H9 (cell line): ENCODE data around the gene ZNF425. TPM values are rescaled to one million over a fixed set of nuclear protein-coding genes. Genes with fewer than 3 reads are reported as not detected.

Experiments used
- DNase-seq: peaks from one replicate; pipeline ENCODE4 v3.0.0-alpha.2; 2017
- H2AFZ ChIP-seq: one replicate; pipeline ENCODE4 v1.6.1; 2013; ENCODE audit warnings: mild to moderate bottlenecking, low read length, control low read depth, moderate library complexity
- H2AK5ac ChIP-seq: 2 replicates; pipeline ENCODE4 v1.6.1; 2013; ENCODE audit warnings: low read length, control low read depth, mixed read lengths; ENCODE audit not compliant: insufficient read length
- H2BK120ac ChIP-seq: one replicate; pipeline ENCODE4 v1.6.1; 2013; ENCODE audit warnings: low read depth, mild to moderate bottlenecking, low read length, control low read depth, inconsistent platforms; ENCODE audit not compliant: poor library complexity, severe bottlenecking
- H2BK12ac ChIP-seq: 2 replicates; pipeline ENCODE4 v1.6.1; 2013; ENCODE audit warnings: low read length, control low read depth, mixed read lengths, low read depth; ENCODE audit not compliant: insufficient read length
- H2BK15ac ChIP-seq: 2 replicates; pipeline ENCODE4 v1.6.1; 2013; ENCODE audit warnings: low read depth, low read length, control low read depth
- H2BK20ac ChIP-seq: one replicate; pipeline ENCODE4 v1.6.1; 2013; ENCODE audit warnings: low read depth, mild to moderate bottlenecking, low read length, control low read depth, inconsistent platforms; ENCODE audit not compliant: poor library complexity, severe bottlenecking
- H2BK5ac ChIP-seq: 2 replicates; pipeline ENCODE4 v1.6.1; 2013; ENCODE audit warnings: low read length, control low read depth, mixed read lengths; ENCODE audit not compliant: insufficient read length
- H3K14ac ChIP-seq: 2 replicates; pipeline ENCODE4 v1.6.1; 2013; ENCODE audit warnings: low read length, control low read depth; ENCODE audit not compliant: insufficient read depth
- H3K18ac ChIP-seq: 2 replicates; pipeline ENCODE4 v1.6.1; 2013; ENCODE audit warnings: low read depth, mild to moderate bottlenecking, mixed read lengths, low read length, control low read depth; ENCODE audit not compliant: insufficient read length
- H3K23ac ChIP-seq: 2 replicates; pipeline ENCODE4 v1.6.1; 2013; ENCODE audit warnings: low read length, control low read depth, mixed read lengths, low read depth; ENCODE audit not compliant: insufficient read length
- H3K23me2 ChIP-seq: 2 replicates; pipeline ENCODE4 v1.6.1; 2013; ENCODE audit warnings: low read depth, mild to moderate bottlenecking, mixed read lengths, low read length, control low read depth; ENCODE audit not compliant: insufficient read length, poor library complexity, severe bottlenecking
- H3K27ac ChIP-seq: 2 replicates; pipeline ENCODE4 v1.5.1; 2013; ENCODE audit warnings: low read length, control low read depth, mixed read lengths, low read depth; ENCODE audit not compliant: insufficient read length
- H3K27me3 ChIP-seq: 2 replicates; pipeline ENCODE4 v1.6.1; 2013; ENCODE audit warnings: low read length, control low read depth, inconsistent platforms; ENCODE audit not compliant: insufficient read depth
- H3K4ac ChIP-seq: 2 replicates; pipeline ENCODE4 v1.6.1; 2013; ENCODE audit warnings: low read depth, mild to moderate bottlenecking, control low read depth, inconsistent platforms, low read length, moderate library complexity
- H3K4me1 ChIP-seq: 2 replicates; pipeline ENCODE4 v1.6.1; 2013; ENCODE audit warnings: low read length, control low read depth, inconsistent platforms; ENCODE audit not compliant: insufficient read depth
- H3K4me2 ChIP-seq: 2 replicates; pipeline ENCODE4 v1.6.1; 2013; ENCODE audit warnings: low read length, control low read depth, mixed read lengths; ENCODE audit not compliant: insufficient read length, insufficient read depth
- H3K56ac ChIP-seq: 2 replicates; pipeline ENCODE4 v1.6.1; 2013; ENCODE audit warnings: low read depth, mild to moderate bottlenecking, mixed read lengths, low read length, control low read depth; ENCODE audit not compliant: insufficient read length
- H3K79me1 ChIP-seq: 2 replicates; pipeline ENCODE4 v1.6.1; 2013; ENCODE audit warnings: low read depth, mild to moderate bottlenecking, moderate library complexity, low read length, control low read depth, inconsistent platforms; ENCODE audit not compliant: insufficient read depth, poor library complexity, severe bottlenecking
- H3K79me2 ChIP-seq: 2 replicates; pipeline ENCODE4 v1.6.1; 2013; ENCODE audit warnings: low read length, control low read depth, inconsistent platforms; ENCODE audit not compliant: insufficient read depth
- H3K9ac ChIP-seq: 2 replicates; pipeline ENCODE4 v1.6.1; 2013; ENCODE audit warnings: low read length, control low read depth, mixed read lengths; ENCODE audit not compliant: insufficient read length; ENCODE audit errors: extremely low read depth
- H3K9me3 ChIP-seq: one replicate; pipeline ENCODE4 v1.6.1; 2013; ENCODE audit warnings: low read depth, low read length, inconsistent platforms; ENCODE audit not compliant: control insufficient read depth
- H3T11ph ChIP-seq: one replicate; pipeline ENCODE4 v1.6.1; 2013; ENCODE audit warnings: mild to moderate bottlenecking, low read length, control low read depth, inconsistent platforms
- H4K20me1 ChIP-seq: one replicate; pipeline ENCODE4 v1.6.1; 2013; ENCODE audit not compliant: control insufficient read depth, insufficient read length, insufficient read depth
- H4K5ac ChIP-seq: 2 replicates; pipeline ENCODE4 v1.6.1; 2013; ENCODE audit warnings: low read depth, mild to moderate bottlenecking, mixed read lengths, low read length, control low read depth; ENCODE audit not compliant: insufficient read length
- H4K8ac ChIP-seq: replicated peaks from 2 replicates; pipeline ENCODE4 v1.6.1; 2013; ENCODE audit warnings: low read length, control low read depth, mixed read lengths, low read depth; ENCODE audit not compliant: insufficient read length
- H4K91ac ChIP-seq: 2 replicates; pipeline ENCODE4 v1.6.1; 2013; ENCODE audit warnings: low read depth, mild to moderate bottlenecking, moderate library complexity, mixed read lengths, low read length, control low read depth; ENCODE audit not compliant: insufficient read length
- H3K27ac Mint-ChIP-seq, 3 experiments: 2 replicates in 2 of 3; 3 replicates in 1 of 3; pipeline ENCODE4 v1.8.0; 2020 to 2021; ENCODE audit warnings: mixed read lengths in 3 of 3, mild to moderate bottlenecking in 1 of 3, moderate library complexity in 1 of 3
- H3K27me3 Mint-ChIP-seq: 2 replicates; pipeline ENCODE4 v1.8.0; 2021; ENCODE audit warnings: low read depth, mild to moderate bottlenecking, moderate library complexity, mixed read lengths
- H3K36me3 Mint-ChIP-seq, 3 experiments: 2 replicates in 2 of 3; 3 replicates in 1 of 3; pipeline ENCODE4 v1.8.0; 2020 to 2021; ENCODE audit warnings: low read depth in 3 of 3, mixed read lengths in 3 of 3; ENCODE audit not compliant: insufficient read depth in 1 of 3
- H3K4me1 Mint-ChIP-seq, 2 experiments: 2 replicates each; pipeline ENCODE4 v1.8.0; 2020; ENCODE audit warnings: mixed read lengths in 2 of 2
- H3K4me3 Mint-ChIP-seq, 2 experiments: 2 replicates in 1 of 2; 3 replicates in 1 of 2; pipeline ENCODE4 v1.8.0; 2020 to 2021; ENCODE audit warnings: mild to moderate bottlenecking in 2 of 2, mixed read lengths in 2 of 2, moderate library complexity in 1 of 2
- H3K9me3 Mint-ChIP-seq, 2 experiments: 2 replicates in 1 of 2; 3 replicates in 1 of 2; pipeline ENCODE4 v1.8.0; 2020; ENCODE audit warnings: mild to moderate bottlenecking in 2 of 2, mixed read lengths in 2 of 2, moderate library complexity in 1 of 2
- CTCF ChIP-seq: fragments of 200-600 bp; sonication (generic); conservative IDR thresholded peaks from 3 replicates; pipeline ENCODE4 v1.8.0; 2021; ENCODE audit warnings: antibody characterized with exemption, mild to moderate bottlenecking
- WGBS: extraction: QIAGEN DNeasy Blood & Tissue Kit; methylation state at CpG from one replicate; pipeline ENCODE4 v1.1.7; 2013; ENCODE audit warnings: missing lambda C conversion rate, low lambda C conversion rate, mixed read lengths; ENCODE audit not compliant: insufficient read length; ENCODE audit errors: extremely low coverage; 5-methylcytosine and 5-hydroxymethylcytosine counted together
- total RNA-seq: library from RNA; stranded (reverse); gene quantifications from 2 replicates; pipeline ENCODE4 v1.2.1, GENCODE V29; 2021

The ZNF425 gene
- total RNA-seq, 1 experiment from 2014 or later = 5.4 TPM

DNA sequence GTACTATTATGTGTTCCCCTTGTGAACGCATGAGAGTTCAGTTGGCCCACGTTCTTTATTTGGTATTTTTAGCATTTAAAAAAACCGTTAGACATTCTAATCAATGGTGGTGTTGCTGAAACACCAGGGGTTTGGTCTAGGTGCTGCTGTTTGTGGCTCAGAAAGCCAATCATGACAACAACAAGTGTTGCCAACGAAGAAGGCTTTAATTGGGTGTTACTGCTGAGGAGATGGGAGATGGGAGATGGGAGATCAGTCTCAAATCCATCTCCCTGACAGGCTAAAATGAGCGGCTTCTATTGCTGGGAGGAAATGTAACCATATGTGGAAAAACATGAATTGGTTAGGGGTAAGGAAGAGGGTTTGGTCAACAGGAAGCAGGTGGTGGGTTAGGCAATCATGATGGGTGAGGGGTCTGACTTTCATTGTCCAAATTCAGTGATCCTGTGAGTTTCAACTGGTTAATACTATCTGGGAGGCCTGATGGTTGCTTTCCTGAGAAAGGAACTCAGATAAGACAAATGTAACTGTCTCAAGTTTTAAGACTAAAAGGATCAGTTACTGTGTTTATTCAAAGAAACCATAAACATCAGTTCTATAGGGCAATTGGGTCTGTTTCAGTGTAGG lies 4.6 kb upstream of the ZNF425 start:
- Histone ChIP-seq H4K20me1 (no peaks in the 10 kb centered on the region), H3T11ph (no peak overlapping the region), H3K14ac (no peak overlapping the region), H2BK120ac (no peak overlapping the region), H2BK5ac (no peak overlapping the region), H2BK20ac (no peak overlapping the region), H3K4ac (no peak overlapping the region), H3K4me1 (no peaks in the 10 kb centered on the region; the same call in 1 of the 2 replicates), H3K27me3 (no peaks in the 10 kb centered on the region), H3K79me1 (no peaks in the 10 kb centered on the region), H4K91ac (no peak overlapping the region), H3K18ac (no peak overlapping the region), H3K9ac (no peak overlapping the region), H3K79me2 (peaks cover 1% of the 10 kb centered on the region; the same call in 1 of the 2 replicates), H3K23me2 (peaks cover 6% of the 10 kb centered on the region), H4K5ac (no peak overlapping the region), H2AK5ac (no peak overlapping the region), H3K27ac (no peak overlapping the region), H3K4me2 (no peak overlapping the region), H3K56ac (no peak overlapping the region), H2BK12ac (no peak overlapping the region), H2BK15ac (no peak overlapping the region), H3K9me3 (peaks cover 16% of the 10 kb centered on the region), H2AFZ (no peak overlapping the region), H3K23ac (no peak overlapping the region), H4K8ac (no peak overlapping the region)
- H3K4me3 Mint-ChIP-seq = peak overlapping the region in 1 of 2 experiments; percentile 6; a peak in 1 of 5 replicates
- no peak overlapping the region for H3K27ac Mint-ChIP-seq
- no peak for DNase-seq
- WGBS = no CpG with 5 or more reads among the region's 5 CpGs
- H3K36me3 Mint-ChIP-seq = peaks cover 29 to 44% (median 36%) of the 10 kb centered on the region in 3 experiments
- TF ChIP-seq CTCF = no peak
- peaks cover 12 to 16% of the 10 kb centered on the region in 2 experiments for H3K9me3 Mint-ChIP-seq
- H3K27me3 Mint-ChIP-seq = no peaks in the 10 kb centered on the region
- H3K4me1 Mint-ChIP-seq = peaks cover 14 to 18% of the 10 kb centered on the region in 2 experiments
